GM23338 (cell line): ENCODE measurements around the gene PMM1. TPM values are rescaled to one million over a fixed set of nuclear protein-coding genes. Genes with fewer than 3 reads are reported as not detected.

Experiments used
- ATAC-seq: fragments of 200-7000 bp; cut with Tn5 transposase; 3 replicates; pipeline ENCODE4 v1.9.1; 2020
- DNase-seq: peaks from one replicate; pipeline ENCODE4 v3.0.0-alpha.2; 2015; ENCODE audit warnings: low spot score
- H2AFZ ChIP-seq: fragments of 200-600 bp; sonication (generic); 2 replicates; pipeline ENCODE4 v1.8.0; 2016; ENCODE audit warnings: antibody characterized with exemption, mild to moderate bottlenecking, moderate library complexity
- H3F3A ChIP-seq: fragments of 200-600 bp; sonication (generic); replicated peaks from 2 replicates; pipeline ENCODE4 v1.8.0; 2017; ENCODE audit warnings: antibody characterized with exemption, mixed run types, low read depth
- H3K27ac ChIP-seq: fragments of 200-600 bp; sonication (generic); 2 replicates; pipeline ENCODE4 v1.6.1; 2016; ENCODE audit warnings: low read depth
- H3K27me3 ChIP-seq: fragments of 200-600 bp; sonication (generic); 2 replicates; pipeline ENCODE4 v1.8.0; 2016; ENCODE audit warnings: mild to moderate bottlenecking, mixed run types, moderate library complexity; ENCODE audit not compliant: insufficient read depth
- H3K36me3 ChIP-seq: fragments of 200-600 bp; sonication (generic); 2 replicates; pipeline ENCODE4 v1.8.0; 2016; ENCODE audit warnings: mild to moderate bottlenecking; ENCODE audit not compliant: insufficient read depth
- H3K4me1 ChIP-seq: fragments of 200-600 bp; sonication (generic); 2 replicates; pipeline ENCODE4 v1.8.0; 2016; ENCODE audit warnings: mild to moderate bottlenecking, moderate library complexity; ENCODE audit not compliant: insufficient read depth
- H3K4me2 ChIP-seq: fragments of 200-600 bp; sonication (generic); 2 replicates; pipeline ENCODE4 v1.7.1; 2017; ENCODE audit warnings: mixed run types
- H3K4me3 ChIP-seq: fragments of 200-600 bp; sonication (generic); 2 replicates; pipeline ENCODE4 v1.6.1; 2016; ENCODE audit warnings: mixed run types
- H3K79me2 ChIP-seq: fragments of 200-600 bp; sonication (generic); replicated peaks from 2 replicates; pipeline ENCODE4 v1.8.0; 2017; ENCODE audit warnings: mild to moderate bottlenecking; ENCODE audit not compliant: insufficient read depth
- H3K9me2 ChIP-seq: fragments of 200-600 bp; sonication (generic); 2 replicates; pipeline ENCODE4 v1.8.0; 2017; ENCODE audit not compliant: insufficient read depth
- H4K20me1 ChIP-seq: fragments of 200-600 bp; sonication (generic); replicated peaks from 2 replicates; pipeline ENCODE4 v1.8.0; 2017; ENCODE audit warnings: mild to moderate bottlenecking; ENCODE audit not compliant: insufficient read depth
- H3K27ac Mint-ChIP-seq: 2 replicates; pipeline ENCODE4 v1.8.0; 2020; ENCODE audit warnings: inconsistent platforms, mild to moderate bottlenecking, moderate library complexity, mixed read lengths
- H3K27me3 Mint-ChIP-seq: 3 replicates; pipeline ENCODE4 v1.8.0; 2022; ENCODE audit warnings: low read depth, mild to moderate bottlenecking, moderate library complexity, mixed read lengths, inconsistent platforms; ENCODE audit not compliant: insufficient read depth, poor library complexity
- H3K36me3 Mint-ChIP-seq: 3 replicates; pipeline ENCODE4 v1.8.0; 2021; ENCODE audit warnings: low read depth, mild to moderate bottlenecking, inconsistent platforms, moderate library complexity, mixed read lengths
- H3K4me1 Mint-ChIP-seq: 3 replicates; pipeline ENCODE4 v1.8.0; 2020; ENCODE audit warnings: mild to moderate bottlenecking, inconsistent platforms, mixed read lengths
- H3K4me3 Mint-ChIP-seq: 3 replicates; pipeline ENCODE4 v1.8.0; 2021; ENCODE audit warnings: moderate library complexity, mild to moderate bottlenecking, inconsistent platforms, mixed read lengths
- H3K9me3 Mint-ChIP-seq: 3 replicates; pipeline ENCODE4 v1.8.0; 2020; ENCODE audit warnings: moderate library complexity, mild to moderate bottlenecking, inconsistent platforms, mixed read lengths
- CREB1 ChIP-seq: fragments of 250-450 bp; sonication (Bioruptor Pico); IDR thresholded peaks from 2 replicates; pipeline ENCODE4 v1.5.0; 2020; ENCODE audit warnings: low read depth, mild to moderate bottlenecking, moderate library complexity
- EZH2 ChIP-seq: fragments of 200-600 bp; sonication (generic); IDR thresholded peaks from one replicate; pipeline ENCODE4 v1.8.0; 2017; ENCODE audit warnings: antibody characterized with exemption, mild to moderate bottlenecking, low read depth; ENCODE audit not compliant: unreplicated experiment
- EZH2phosphoT487 ChIP-seq: fragments of 200-600 bp; sonication (generic); IDR thresholded peaks from one replicate; pipeline ENCODE4 v1.8.1; 2018; ENCODE audit warnings: antibody characterized with exemption; ENCODE audit not compliant: unreplicated experiment
- JUNB ChIP-seq: IDR thresholded peaks from one replicate; pipeline ENCODE4 v1.6.1; 2016; ENCODE audit warnings: antibody characterized with exemption; ENCODE audit not compliant: unreplicated experiment
- NANOG ChIP-seq: IDR thresholded peaks from 2 replicates; pipeline ENCODE4 v1.6.1; 2016; ENCODE audit warnings: antibody characterized with exemption, borderline replicate concordance
- POLR2AphosphoS5 ChIP-seq: IDR thresholded peaks from 2 replicates; pipeline ENCODE4 v1.6.1; 2016; ENCODE audit warnings: antibody characterized with exemption, low read depth
- STAT1 ChIP-seq: IDR thresholded peaks from one replicate; pipeline ENCODE4 v1.6.1; 2016; ENCODE audit warnings: antibody characterized with exemption; ENCODE audit not compliant: unreplicated experiment
- ZNF114 ChIP-seq: fragments of 250-450 bp; sonication (Bioruptor Pico); IDR thresholded peaks from 2 replicates; pipeline ENCODE4 v1.5.0; 2020; ENCODE audit warnings: mild to moderate bottlenecking, moderate library complexity
- ZNF331 ChIP-seq: fragments of 250-450 bp; sonication (Bioruptor Pico); IDR thresholded peaks from 2 replicates; pipeline ENCODE4 v1.5.0; 2020; ENCODE audit warnings: low read depth, mild to moderate bottlenecking, moderate library complexity
- polyA plus RNA-seq: library from polyadenylated mRNA; unstranded; fragments of >200 nt; fragmentation: Nextera tagmentation; extraction: Ambion mirVana; gene quantifications from 2 replicates; pipeline ENCODE4 v1.2.1, GENCODE V29; 2016
- total RNA-seq: library from RNA; depleted of rRNA; stranded (reverse); fragments of >200 nt; shearing (Covaris generic); gene quantifications from 2 replicates; pipeline ENCODE4 v1.2.3, GENCODE V29; 2014
- TF ChIP-seq, protein P1 (sequence below): IDR thresholded peaks from one replicate; pipeline ENCODE4 v1.6.1; 2018; ENCODE audit warnings: antibody characterized with exemption; ENCODE audit not compliant: unreplicated experiment
- TF ChIP-seq, protein P2 (sequence below), 2 experiments: fragments of 200-600 bp in 1 of 2; sonication (generic) in 1 of 2; conservative IDR thresholded peaks; 2 replicates each; pipeline versions ENCODE4 v1.5.1 to v1.6.1; 2016 to 2017; ENCODE audit warnings: antibody characterized with exemption in 2 of 2, low read depth in 2 of 2, mild to moderate bottlenecking in 2 of 2, moderate library complexity in 1 of 2
- TF ChIP-seq, protein P3 (sequence below): IDR thresholded peaks from 2 replicates; pipeline ENCODE4 v1.6.1; 2016; ENCODE audit warnings: antibody characterized with exemption
- TF ChIP-seq, protein P4 (sequence below): fragments of 250-450 bp; sonication (Bioruptor Pico); IDR thresholded peaks from 2 replicates; pipeline ENCODE4 v1.5.0; 2020; ENCODE audit warnings: mild to moderate bottlenecking, moderate library complexity

PMM1 gene
- total and polyA plus RNA-seq, 2 experiments from 2014 or later = 8.7 to 9.9 TPM

DNA sequence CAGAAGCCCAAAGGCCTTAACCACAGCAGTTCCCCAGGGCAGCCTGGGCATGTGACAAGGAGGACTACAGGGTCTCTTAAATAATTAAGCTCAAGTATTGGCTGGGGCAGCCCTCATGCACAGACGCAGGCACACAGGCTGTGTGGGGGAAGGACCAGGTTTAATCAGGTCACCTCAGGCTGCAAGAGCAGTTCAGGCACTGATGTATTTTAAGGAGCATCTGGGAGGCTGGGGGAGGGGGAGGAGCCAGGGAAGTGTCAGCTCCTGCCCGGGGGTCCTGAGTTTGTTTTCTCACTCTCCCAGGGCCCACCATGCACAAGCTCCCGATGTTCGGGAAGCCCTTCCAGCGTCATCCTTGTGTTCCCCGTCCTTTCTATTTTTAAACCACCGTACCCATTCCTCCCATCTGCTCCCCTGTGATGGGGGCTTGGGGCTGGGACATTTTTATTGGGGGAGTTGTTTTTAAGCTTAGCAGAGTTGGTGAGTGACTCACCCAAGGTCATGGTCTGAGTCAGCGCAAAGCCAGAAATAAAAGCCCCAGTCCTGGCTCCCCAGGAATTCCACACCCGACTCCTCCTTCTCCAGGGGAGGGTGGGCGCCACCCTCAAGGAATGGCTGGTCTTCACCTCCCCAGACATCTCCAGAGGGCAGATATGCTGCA is 26.5 kb downstream of the PMM1 start:
- H3K27ac Mint-ChIP-seq = 0 out of 2 replicates have a peak overlapping the region, but pooled peaks have one; percentile 31
- H3K79me2 ChIP-seq = no peaks in the 10 kb centered on the region
- no peaks in the 10 kb centered on the region for H4K20me1 ChIP-seq
- no peaks in the 10 kb centered on the region for H3K9me2 ChIP-seq
- H3K27me3 Mint-ChIP-seq = peaks cover 19% of the 10 kb centered on the region
- H3K4me1 ChIP-seq = peaks cover 26% of the 10 kb centered on the region
- no peak overlapping the region; the same call in 2 of the 3 replicates for H3K4me3 Mint-ChIP-seq
- no peaks in the 10 kb centered on the region for H3K9me3 Mint-ChIP-seq
- H3K4me1 Mint-ChIP-seq = peaks cover 36% of the 10 kb centered on the region
- TF ChIP-seq EZH2phosphoT487 (no peak), STAT1 (no peak), EZH2 (no peak), ZNF114 (no peak), ZNF331 (no peak), CREB1 (CRISPR knock-in tag) (no peak), NANOG (no peak), JUNB (no peak), POLR2AphosphoS5 (no peak)
- TF ChIP-seq, protein P1, sequence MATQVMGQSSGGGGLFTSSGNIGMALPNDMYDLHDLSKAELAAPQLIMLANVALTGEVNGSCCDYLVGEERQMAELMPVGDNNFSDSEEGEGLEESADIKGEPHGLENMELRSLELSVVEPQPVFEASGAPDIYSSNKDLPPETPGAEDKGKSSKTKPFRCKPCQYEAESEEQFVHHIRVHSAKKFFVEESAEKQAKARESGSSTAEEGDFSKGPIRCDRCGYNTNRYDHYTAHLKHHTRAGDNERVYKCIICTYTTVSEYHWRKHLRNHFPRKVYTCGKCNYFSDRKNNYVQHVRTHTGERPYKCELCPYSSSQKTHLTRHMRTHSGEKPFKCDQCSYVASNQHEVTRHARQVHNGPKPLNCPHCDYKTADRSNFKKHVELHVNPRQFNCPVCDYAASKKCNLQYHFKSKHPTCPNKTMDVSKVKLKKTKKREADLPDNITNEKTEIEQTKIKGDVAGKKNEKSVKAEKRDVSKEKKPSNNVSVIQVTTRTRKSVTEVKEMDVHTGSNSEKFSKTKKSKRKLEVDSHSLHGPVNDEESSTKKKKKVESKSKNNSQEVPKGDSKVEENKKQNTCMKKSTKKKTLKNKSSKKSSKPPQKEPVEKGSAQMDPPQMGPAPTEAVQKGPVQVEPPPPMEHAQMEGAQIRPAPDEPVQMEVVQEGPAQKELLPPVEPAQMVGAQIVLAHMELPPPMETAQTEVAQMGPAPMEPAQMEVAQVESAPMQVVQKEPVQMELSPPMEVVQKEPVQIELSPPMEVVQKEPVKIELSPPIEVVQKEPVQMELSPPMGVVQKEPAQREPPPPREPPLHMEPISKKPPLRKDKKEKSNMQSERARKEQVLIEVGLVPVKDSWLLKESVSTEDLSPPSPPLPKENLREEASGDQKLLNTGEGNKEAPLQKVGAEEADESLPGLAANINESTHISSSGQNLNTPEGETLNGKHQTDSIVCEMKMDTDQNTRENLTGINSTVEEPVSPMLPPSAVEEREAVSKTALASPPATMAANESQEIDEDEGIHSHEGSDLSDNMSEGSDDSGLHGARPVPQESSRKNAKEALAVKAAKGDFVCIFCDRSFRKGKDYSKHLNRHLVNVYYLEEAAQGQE = no peak
- TF ChIP-seq, protein P2, sequence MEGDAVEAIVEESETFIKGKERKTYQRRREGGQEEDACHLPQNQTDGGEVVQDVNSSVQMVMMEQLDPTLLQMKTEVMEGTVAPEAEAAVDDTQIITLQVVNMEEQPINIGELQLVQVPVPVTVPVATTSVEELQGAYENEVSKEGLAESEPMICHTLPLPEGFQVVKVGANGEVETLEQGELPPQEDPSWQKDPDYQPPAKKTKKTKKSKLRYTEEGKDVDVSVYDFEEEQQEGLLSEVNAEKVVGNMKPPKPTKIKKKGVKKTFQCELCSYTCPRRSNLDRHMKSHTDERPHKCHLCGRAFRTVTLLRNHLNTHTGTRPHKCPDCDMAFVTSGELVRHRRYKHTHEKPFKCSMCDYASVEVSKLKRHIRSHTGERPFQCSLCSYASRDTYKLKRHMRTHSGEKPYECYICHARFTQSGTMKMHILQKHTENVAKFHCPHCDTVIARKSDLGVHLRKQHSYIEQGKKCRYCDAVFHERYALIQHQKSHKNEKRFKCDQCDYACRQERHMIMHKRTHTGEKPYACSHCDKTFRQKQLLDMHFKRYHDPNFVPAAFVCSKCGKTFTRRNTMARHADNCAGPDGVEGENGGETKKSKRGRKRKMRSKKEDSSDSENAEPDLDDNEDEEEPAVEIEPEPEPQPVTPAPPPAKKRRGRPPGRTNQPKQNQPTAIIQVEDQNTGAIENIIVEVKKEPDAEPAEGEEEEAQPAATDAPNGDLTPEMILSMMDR (conservative IDR thresholded peaks at IDR 0.05; ENCODE audit: low read depth in 2 of 2) = no peak
- TF ChIP-seq, protein P3, sequence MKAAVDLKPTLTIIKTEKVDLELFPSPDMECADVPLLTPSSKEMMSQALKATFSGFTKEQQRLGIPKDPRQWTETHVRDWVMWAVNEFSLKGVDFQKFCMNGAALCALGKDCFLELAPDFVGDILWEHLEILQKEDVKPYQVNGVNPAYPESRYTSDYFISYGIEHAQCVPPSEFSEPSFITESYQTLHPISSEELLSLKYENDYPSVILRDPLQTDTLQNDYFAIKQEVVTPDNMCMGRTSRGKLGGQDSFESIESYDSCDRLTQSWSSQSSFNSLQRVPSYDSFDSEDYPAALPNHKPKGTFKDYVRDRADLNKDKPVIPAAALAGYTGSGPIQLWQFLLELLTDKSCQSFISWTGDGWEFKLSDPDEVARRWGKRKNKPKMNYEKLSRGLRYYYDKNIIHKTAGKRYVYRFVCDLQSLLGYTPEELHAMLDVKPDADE = no peak
- TF ChIP-seq, protein P4, sequence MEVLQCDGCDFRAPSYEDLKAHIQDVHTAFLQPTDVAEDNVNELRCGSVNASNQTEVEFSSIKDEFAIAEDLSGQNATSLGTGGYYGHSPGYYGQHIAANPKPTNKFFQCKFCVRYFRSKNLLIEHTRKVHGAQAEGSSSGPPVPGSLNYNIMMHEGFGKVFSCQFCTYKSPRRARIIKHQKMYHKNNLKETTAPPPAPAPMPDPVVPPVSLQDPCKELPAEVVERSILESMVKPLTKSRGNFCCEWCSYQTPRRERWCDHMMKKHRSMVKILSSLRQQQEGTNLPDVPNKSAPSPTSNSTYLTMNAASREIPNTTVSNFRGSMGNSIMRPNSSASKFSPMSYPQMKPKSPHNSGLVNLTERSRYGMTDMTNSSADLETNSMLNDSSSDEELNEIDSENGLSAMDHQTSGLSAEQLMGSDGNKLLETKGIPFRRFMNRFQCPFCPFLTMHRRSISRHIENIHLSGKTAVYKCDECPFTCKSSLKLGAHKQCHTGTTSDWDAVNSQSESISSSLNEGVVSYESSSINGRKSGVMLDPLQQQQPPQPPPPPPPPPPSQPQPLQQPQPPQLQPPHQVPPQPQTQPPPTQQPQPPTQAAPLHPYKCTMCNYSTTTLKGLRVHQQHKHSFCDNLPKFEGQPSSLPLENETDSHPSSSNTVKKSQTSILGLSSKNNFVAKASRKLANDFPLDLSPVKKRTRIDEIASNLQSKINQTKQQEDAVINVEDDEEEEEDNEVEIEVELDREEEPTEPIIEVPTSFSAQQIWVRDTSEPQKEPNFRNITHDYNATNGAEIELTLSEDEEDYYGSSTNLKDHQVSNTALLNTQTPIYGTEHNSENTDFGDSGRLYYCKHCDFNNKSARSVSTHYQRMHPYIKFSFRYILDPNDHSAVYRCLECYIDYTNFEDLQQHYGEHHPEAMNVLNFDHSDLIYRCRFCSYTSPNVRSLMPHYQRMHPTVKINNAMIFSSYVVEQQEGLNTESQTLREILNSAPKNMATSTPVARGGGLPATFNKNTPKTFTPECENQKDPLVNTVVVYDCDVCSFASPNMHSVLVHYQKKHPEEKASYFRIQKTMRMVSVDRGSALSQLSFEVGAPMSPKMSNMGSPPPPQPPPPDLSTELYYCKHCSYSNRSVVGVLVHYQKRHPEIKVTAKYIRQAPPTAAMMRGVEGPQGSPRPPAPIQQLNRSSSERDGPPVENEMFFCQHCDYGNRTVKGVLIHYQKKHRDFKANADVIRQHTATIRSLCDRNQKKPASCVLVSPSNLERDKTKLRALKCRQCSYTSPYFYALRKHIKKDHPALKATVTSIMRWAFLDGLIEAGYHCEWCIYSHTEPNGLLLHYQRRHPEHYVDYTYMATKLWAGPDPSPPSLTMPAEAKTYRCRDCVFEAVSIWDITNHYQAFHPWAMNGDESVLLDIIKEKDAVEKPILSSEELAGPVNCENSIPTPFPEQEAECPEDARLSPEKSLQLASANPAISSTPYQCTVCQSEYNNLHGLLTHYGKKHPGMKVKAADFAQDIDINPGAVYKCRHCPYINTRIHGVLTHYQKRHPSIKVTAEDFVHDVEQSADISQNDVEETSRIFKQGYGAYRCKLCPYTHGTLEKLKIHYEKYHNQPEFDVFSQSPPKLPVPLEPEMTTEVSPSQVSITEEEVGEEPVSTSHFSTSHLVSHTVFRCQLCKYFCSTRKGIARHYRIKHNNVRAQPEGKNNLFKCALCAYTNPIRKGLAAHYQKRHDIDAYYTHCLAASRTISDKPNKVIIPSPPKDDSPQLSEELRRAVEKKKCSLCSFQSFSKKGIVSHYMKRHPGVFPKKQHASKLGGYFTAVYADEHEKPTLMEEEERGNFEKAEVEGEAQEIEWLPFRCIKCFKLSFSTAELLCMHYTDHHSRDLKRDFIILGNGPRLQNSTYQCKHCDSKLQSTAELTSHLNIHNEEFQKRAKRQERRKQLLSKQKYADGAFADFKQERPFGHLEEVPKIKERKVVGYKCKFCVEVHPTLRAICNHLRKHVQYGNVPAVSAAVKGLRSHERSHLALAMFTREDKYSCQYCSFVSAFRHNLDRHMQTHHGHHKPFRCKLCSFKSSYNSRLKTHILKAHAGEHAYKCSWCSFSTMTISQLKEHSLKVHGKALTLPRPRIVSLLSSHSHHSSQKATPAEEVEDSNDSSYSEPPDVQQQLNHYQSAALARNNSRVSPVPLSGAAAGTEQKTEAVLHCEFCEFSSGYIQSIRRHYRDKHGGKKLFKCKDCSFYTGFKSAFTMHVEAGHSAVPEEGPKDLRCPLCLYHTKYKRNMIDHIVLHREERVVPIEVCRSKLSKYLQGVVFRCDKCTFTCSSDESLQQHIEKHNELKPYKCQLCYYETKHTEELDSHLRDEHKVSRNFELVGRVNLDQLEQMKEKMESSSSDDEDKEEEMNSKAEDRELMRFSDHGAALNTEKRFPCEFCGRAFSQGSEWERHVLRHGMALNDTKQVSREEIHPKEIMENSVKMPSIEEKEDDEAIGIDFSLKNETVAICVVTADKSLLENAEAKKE = no peak
- no peaks in the 10 kb centered on the region for H3K27me3 ChIP-seq
- DNase-seq (peak; percentile 32), ATAC-seq (0 out of 3 replicates have a peak, but pooled peaks have one; percentile 5)
- H3K36me3 Mint-ChIP-seq = no peaks in the 10 kb centered on the region
- H2AFZ ChIP-seq = no peak overlapping the region; the same call in 1 of the 2 replicates
- H3F3A ChIP-seq = no peaks in the 10 kb centered on the region
- H3K27ac ChIP-seq = no peak overlapping the region
- H3K36me3 ChIP-seq = no peaks in the 10 kb centered on the region
- no peak overlapping the region for H3K4me3 ChIP-seq
- peak overlapping the region; percentile 65 for H3K4me2 ChIP-seq
